Endodermal cell (in vitro differentiated cells): ENCODE results near the gene HMGCLL1. TPM values are rescaled to one million over a fixed set of nuclear protein-coding genes. Genes with fewer than 3 reads are reported as not detected.

Experiments used
- DNase-seq: peaks from one replicate; pipeline ENCODE4 v3.0.0-alpha.2; 2017
- H3K27ac ChIP-seq: 2 replicates; pipeline ENCODE4 v1.5.1; 2013; ENCODE audit warnings: mild to moderate bottlenecking, low read depth, low read length, moderate library complexity
- H3K27me3 ChIP-seq: 2 replicates; pipeline ENCODE4 v1.6.1; 2013; ENCODE audit warnings: mild to moderate bottlenecking, low read length, moderate library complexity; ENCODE audit not compliant: insufficient read depth, control insufficient read depth, poor library complexity, severe bottlenecking
- H3K36me3 ChIP-seq: 2 replicates; pipeline ENCODE4 v1.7.0; 2013; ENCODE audit warnings: mild to moderate bottlenecking, low read length, moderate library complexity; ENCODE audit not compliant: control insufficient read depth, insufficient read depth
- H3K4me1 ChIP-seq: one replicate; pipeline ENCODE4 v1.7.0; 2013; ENCODE audit warnings: low read length; ENCODE audit not compliant: control insufficient read depth, insufficient read depth
- H3K4me3 ChIP-seq: 2 replicates; pipeline ENCODE4 v1.5.1; 2013; ENCODE audit warnings: mild to moderate bottlenecking, low read length, moderate library complexity
- H3K9ac ChIP-seq: 2 replicates; pipeline ENCODE4 v1.6.1; 2013; ENCODE audit warnings: mild to moderate bottlenecking, low read length, moderate library complexity; ENCODE audit not compliant: poor library complexity, severe bottlenecking; ENCODE audit errors: extremely low read depth
- H3K9me3 ChIP-seq: 2 replicates; pipeline ENCODE4 v1.6.1; 2013; ENCODE audit warnings: mild to moderate bottlenecking, low read length, moderate library complexity; ENCODE audit not compliant: control insufficient read depth
- H3K27ac Mint-ChIP-seq: 2 replicates; pipeline ENCODE4 v1.8.0; 2020; ENCODE audit warnings: mixed read lengths
- H3K27me3 Mint-ChIP-seq: 2 replicates; pipeline ENCODE4 v1.8.0; 2021; ENCODE audit warnings: mild to moderate bottlenecking, mixed read lengths; ENCODE audit not compliant: insufficient read depth
- H3K36me3 Mint-ChIP-seq: 2 replicates; pipeline ENCODE4 v1.8.0; 2020; ENCODE audit warnings: low read depth, mixed read lengths
- H3K4me1 Mint-ChIP-seq: 2 replicates; pipeline ENCODE4 v1.8.0; 2020; ENCODE audit warnings: mixed read lengths
- H3K4me3 Mint-ChIP-seq: 2 replicates; pipeline ENCODE4 v1.8.0; 2020; ENCODE audit warnings: mild to moderate bottlenecking, moderate library complexity, mixed read lengths
- H3K9me3 Mint-ChIP-seq: 2 replicates; pipeline ENCODE4 v1.8.0; 2020; ENCODE audit warnings: mild to moderate bottlenecking, mixed read lengths
- CTCF ChIP-seq: fragments of 200-600 bp; sonication (generic); conservative IDR thresholded peaks from 2 replicates; pipeline ENCODE4 v1.5.0; 2021; ENCODE audit warnings: antibody characterized with exemption, mild to moderate bottlenecking
- WGBS, 2 experiments: methylation state at CpG; one replicate each; pipeline versions ENCODE4 v1.1.5 to v1.1.7; 2013; ENCODE audit warnings: missing lambda C conversion rate in 2 of 2, mixed read lengths in 1 of 2; ENCODE audit not compliant: insufficient coverage in 1 of 2, insufficient read length in 1 of 2; 5-methylcytosine and 5-hydroxymethylcytosine counted together
- total RNA-seq, 2 donors: library from RNA; stranded (reverse); fragmentation: NEBNext Ultra II Directional in 1 of 2; extraction: Animal tissue kit (Norgen Biotek cat#: 25700) in 1 of 2; gene quantifications; 2 replicates in 1 of 2; 3 replicates in 1 of 2; pipeline ENCODE4 v1.2.1, GENCODE V29; 2021

HMGCLL1 gene
- total RNA-seq, 2 donors from 2014 or later: 0.20 to 0.60 TPM

- no peaks in the 10 kb centered on the region for H3K27me3 ChIP-seq
- H3K4me3 ChIP-seq: no peak overlapping the region
- no peak overlapping the region for H3K27ac ChIP-seq
- H3K9me3 ChIP-seq: peaks cover 34% of the 10 kb centered on the region
- no peaks in the 10 kb centered on the region for H3K4me1 ChIP-seq
- no peaks in the 10 kb centered on the region for H3K36me3 ChIP-seq
- 89 to 100% methylated on average over 2 to 5 of the region's 5 CpGs for WGBS, 2 experiments
- H3K4me3 Mint-ChIP-seq: no peak overlapping the region
- no peak overlapping the region for H3K9ac ChIP-seq
- peaks cover 17% of the 10 kb centered on the region for H3K4me1 Mint-ChIP-seq
- H3K9me3 Mint-ChIP-seq: peaks cover 21% of the 10 kb centered on the region
- no peaks in the 10 kb centered on the region for H3K36me3 Mint-ChIP-seq
- peak; percentile 76 for DNase-seq
- peak; percentile 80 for TF ChIP-seq CTCF
- no peak overlapping the region for H3K27ac Mint-ChIP-seq
- H3K27me3 Mint-ChIP-seq: no peaks in the 10 kb centered on the region
Observed at GRCh38 chr6:55617272-55617671, 38.3 kb upstream of the HMGCLL1 start.

DNA sequence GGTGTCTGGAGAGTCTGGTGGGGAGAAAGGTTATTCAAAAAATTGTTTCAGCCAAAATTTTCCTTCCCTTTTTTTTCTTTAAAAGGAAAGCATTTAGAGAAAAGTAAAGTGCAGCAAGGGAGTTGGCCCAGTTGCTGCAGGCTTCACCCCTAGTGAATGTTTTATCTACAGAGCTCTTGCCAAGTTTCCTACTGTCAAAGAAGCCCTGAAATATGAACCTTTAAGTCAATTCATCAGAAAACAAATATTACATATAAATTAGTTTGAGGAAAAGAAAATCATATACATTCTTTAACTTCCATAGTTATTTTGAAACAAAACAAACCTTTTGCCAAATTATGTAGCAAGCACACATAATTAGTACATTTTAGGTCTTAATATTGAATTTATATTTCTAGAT, 25.0 kb upstream of the HMGCLL1 start:
- no peaks in the 10 kb centered on the region for H3K9me3 ChIP-seq
- H3K27me3 ChIP-seq: no peaks in the 10 kb centered on the region
- no peak for TF ChIP-seq CTCF
- H3K4me1 ChIP-seq: peaks cover 10% of the 10 kb centered on the region
- no peaks in the 10 kb centered on the region for H3K9me3 Mint-ChIP-seq
- H3K36me3 ChIP-seq: no peaks in the 10 kb centered on the region
- peaks cover 2% of the 10 kb centered on the region for H3K4me1 Mint-ChIP-seq
- no peak overlapping the region for H3K9ac ChIP-seq
- H3K27ac ChIP-seq: no peak overlapping the region
- H3K27ac Mint-ChIP-seq: no peak overlapping the region
- H3K36me3 Mint-ChIP-seq: no peaks in the 10 kb centered on the region
- no peaks in the 10 kb centered on the region for H3K27me3 Mint-ChIP-seq
- no peak overlapping the region for H3K4me3 ChIP-seq
- no peak for DNase-seq
- H3K4me3 Mint-ChIP-seq: no peak overlapping the region

GRCh38 chr6:55601120-55601519, 22.1 kb upstream of the HMGCLL1 start:
- Mint-ChIP-seq H3K27me3 (no peaks in the 10 kb centered on the region), H3K36me3 (no peaks in the 10 kb centered on the region), H3K4me1 (no peaks in the 10 kb centered on the region), H3K27ac (no peak overlapping the region), H3K4me3 (no peak overlapping the region), H3K9me3 (no peaks in the 10 kb centered on the region)
- Histone ChIP-seq H3K27ac (no peak overlapping the region), H3K9ac (no peak overlapping the region), H3K9me3 (no peaks in the 10 kb centered on the region), H3K4me1 (no peaks in the 10 kb centered on the region), H3K4me3 (no peak overlapping the region), H3K36me3 (no peaks in the 10 kb centered on the region), H3K27me3 (no peaks in the 10 kb centered on the region)
- no peak for TF ChIP-seq CTCF
- 83 to 88% methylated on average over 2 of the region's 2 CpGs for WGBS, 2 experiments
- DNase-seq: peak; percentile 51
